Gastrocnemius medialis (tissue), 4 donors: ENCODE data around the gene BAIAP2L1. TPM values are rescaled to one million over a fixed set of nuclear protein-coding genes. Genes with fewer than 3 reads are reported as not detected.

Experiments used
- ATAC-seq, 2 donors: fragments of 150-250 bp; one replicate each; pipeline ENCODE4 v1.9.1; 2016
- DNase-seq, 2 donors: peaks; one replicate each; pipeline ENCODE4 v3.0.0-alpha.2; 2019
- H3K27ac ChIP-seq, 4 donors: fragments of 200-600 bp; sonication (generic); 1 replicate in 1 of 4; 2 replicates in 3 of 4; pipeline ENCODE4 v1.5.1; 2016 to 2018; ENCODE audit warnings: mild to moderate bottlenecking in 2 of 4, moderate library complexity in 1 of 4
- H3K27me3 ChIP-seq, 3 donors: fragments of 200-600 bp; sonication (generic) in 2 of 3; 1 replicate in 1 of 3; 2 replicates in 2 of 3; pipeline versions ENCODE4 v1.5.1 to v1.6.0; 2016 to 2019; ENCODE audit warnings: mild to moderate bottlenecking in 1 of 3, moderate library complexity in 1 of 3
- H3K36me3 ChIP-seq, 2 donors: fragments of 200-600 bp; sonication (generic) in 1 of 2; one replicate each; pipeline ENCODE4 v1.5.1; 2017 to 2018
- H3K4me1 ChIP-seq, 2 donors: fragments of 200-600 bp; sonication (generic) in 1 of 2; one replicate each; pipeline ENCODE4 v1.5.1; 2016 to 2017; ENCODE audit warnings: mild to moderate bottlenecking in 2 of 2
- H3K4me3 ChIP-seq, 4 donors: fragments of 200-600 bp; sonication (generic) in 3 of 4; 1 replicate in 1 of 4; 2 replicates in 3 of 4; pipeline ENCODE4 v1.5.1; 2016 to 2019; ENCODE audit warnings: mild to moderate bottlenecking in 2 of 4
- H3K9me3 ChIP-seq, 3 donors: fragments of 200-600 bp; sonication (generic) in 2 of 3; 1 replicate in 1 of 3; 2 replicates in 2 of 3; pipeline ENCODE4 v1.5.1; 2016 to 2019
- CTCF ChIP-seq, 5 experiments: fragments of 450-650 bp in 3 of 5; fragments of 200-600 bp in 2 of 5; sonication (generic) in 2 of 5; IDR thresholded peaks in 4 of 5; conservative IDR thresholded peaks in 1 of 5; 1 replicate in 4 of 5; 2 replicates in 1 of 5; pipeline ENCODE4 v1.5.1; 2016 to 2019; ENCODE audit warnings: antibody characterized with exemption in 5 of 5, mild to moderate bottlenecking in 3 of 5, moderate library complexity in 3 of 5
- POLR2A ChIP-seq, 2 donors: fragments of 450-650 bp; IDR thresholded peaks; one replicate each; pipeline ENCODE4 v1.6.1; 2017; ENCODE audit warnings: antibody characterized with exemption in 2 of 2, mild to moderate bottlenecking in 2 of 2, moderate library complexity in 2 of 2
- in situ Hi-C, 4 donors: fragments of 200-750 bp; cut with MboI; loops; one replicate each; pipeline versions ENCODE4 v1.15.0 to v1.8.0; 2017; ENCODE audit warnings: low sequenced_read_pairs in 4 of 4
- intact Hi-C: fragments of 100-400 bp; cut with DNase I; formaldehyde crosslinking; loops from one replicate; pipeline ENCODE4 v1.15.1; 2023; ENCODE audit warnings: low total_unique reads
- total RNA-seq, 4 donors: library from RNA; depleted of rRNA; stranded (reverse); fragments of >200 nt; gene quantifications; one replicate each; pipeline versions ENCODE4 v1.1.0 to v1.2.3, GENCODE V29; 2016

BAIAP2L1 gene
- total RNA-seq, 4 donors from 2014 or later: 0.59 to 3.8 (median 1.2) TPM

GRCh38 chr7:98368716-98369115 is 32.2 kb downstream of the BAIAP2L1 start:
- TF ChIP-seq POLR2A (IDR thresholded peaks at IDR 0.05) (no peak), CTCF (IDR thresholded peaks at IDR 0.05 in 4 of 5, conservative IDR thresholded peaks at IDR 0.05 in 1 of 5) (no peak)
- no peaks in the 10 kb centered on the region for H3K9me3 ChIP-seq
- DNase-seq: no peak
- no peak for ATAC-seq
- intact Hi-C loops: no loop called here
- H3K4me3 ChIP-seq: no peak overlapping the region
- H3K4me1 ChIP-seq: no peaks in the 10 kb centered on the region
- H3K36me3 ChIP-seq: no peaks in the 10 kb centered on the region
- in situ Hi-C loops: no loop called here
- peak overlapping the region in 3 of 4 donors; percentile 59 to 75 (median 65) for H3K27ac ChIP-seq
- no peaks in the 10 kb centered on the region for H3K27me3 ChIP-seq

- Histone ChIP-seq H3K4me3 (no peak overlapping the region), H3K27ac (peak overlapping the region in 3 of 4 donors; percentile 56 to 66 (median 66)), H3K36me3 (no peaks in the 10 kb centered on the region), H3K9me3 (no peaks in the 10 kb centered on the region), H3K27me3 (no peaks in the 10 kb centered on the region), H3K4me1 (no peaks in the 10 kb centered on the region)
- ATAC-seq (no peak), DNase-seq (no peak)
- intact Hi-C loops (no loop called here), in situ Hi-C loops (no loop called here)
- TF ChIP-seq CTCF (IDR thresholded peaks at IDR 0.05 in 4 of 5, conservative IDR thresholded peaks at IDR 0.05 in 1 of 5) (no peak), POLR2A (IDR thresholded peaks at IDR 0.05) (no peak)
Measured at GRCh38 chr7:98366562-98366938, 34.3 kb downstream of the BAIAP2L1 start.

- intact Hi-C loops (no loop called here), in situ Hi-C loops (no loop called here)
- no peak overlapping the region for H3K4me3 ChIP-seq
- H3K36me3 ChIP-seq: no peaks in the 10 kb centered on the region
- H3K9me3 ChIP-seq: no peaks in the 10 kb centered on the region
- no peaks in the 10 kb centered on the region for H3K4me1 ChIP-seq
- H3K27ac ChIP-seq: peak overlapping the region in 3 of 4 donors; percentile 56 to 66 (median 66)
- H3K27me3 ChIP-seq: no peaks in the 10 kb centered on the region
- peak in 1 of 2 donors; percentile 13 for DNase-seq
- TF ChIP-seq POLR2A (IDR thresholded peaks at IDR 0.05): peak in 1 of 2 donors; percentile 32
- TF ChIP-seq CTCF (IDR thresholded peaks at IDR 0.05 in 4 of 5, conservative IDR thresholded peaks at IDR 0.05 in 1 of 5): no peak
- ATAC-seq: peak; percentile 53 to 86
Measured at GRCh38 chr7:98365863-98366561, 34.9 kb downstream of the BAIAP2L1 start.

GRCh38 chr7:98364220-98364619 is 36.7 kb downstream of the BAIAP2L1 start:
- no peaks in the 10 kb centered on the region for H3K4me1 ChIP-seq
- no peaks in the 10 kb centered on the region for H3K27me3 ChIP-seq
- no peak overlapping the region for H3K27ac ChIP-seq
- intact Hi-C loops (no loop called here), in situ Hi-C loops (no loop called here)
- ATAC-seq (no peak), DNase-seq (no peak)
- no peaks in the 10 kb centered on the region for H3K36me3 ChIP-seq
- no peak overlapping the region for H3K4me3 ChIP-seq
- TF ChIP-seq CTCF (IDR thresholded peaks at IDR 0.05 in 4 of 5, conservative IDR thresholded peaks at IDR 0.05 in 1 of 5) (no peak), POLR2A (IDR thresholded peaks at IDR 0.05) (no peak)
- no peaks in the 10 kb centered on the region for H3K9me3 ChIP-seq

- Histone ChIP-seq H3K4me3 (no peak overlapping the region), H3K27me3 (no peaks in the 10 kb centered on the region), H3K9me3 (no peaks in the 10 kb centered on the region), H3K36me3 (no peaks in the 10 kb centered on the region), H3K27ac (no peak overlapping the region), H3K4me1 (no peaks in the 10 kb centered on the region)
- ATAC-seq (no peak), DNase-seq (no peak)
- intact Hi-C loops (no loop called here), in situ Hi-C loops (no loop called here)
- TF ChIP-seq POLR2A (IDR thresholded peaks at IDR 0.05): no peak
- TF ChIP-seq CTCF (IDR thresholded peaks at IDR 0.05 in 4 of 5, conservative IDR thresholded peaks at IDR 0.05 in 1 of 5): no peak
Measured at GRCh38 chr7:98362517-98362916, 38.4 kb downstream of the BAIAP2L1 start.
